DND-41 (cell line): ENCODE data around the gene RHBDF2.

ENCODE experiments used
- ATAC-seq: fragments of 200-7000 bp; cut with Tn5 transposase; 3 replicates; pipeline ENCODE4 v1.9.1; 2021; ENCODE audit warnings: low read depth; ENCODE audit not compliant: insufficient read depth
- DNase-seq: peaks from one replicate; pipeline ENCODE4 v3.0.0-alpha.2; 2020
- H2AFZ ChIP-seq: 2 replicates; pipeline ENCODE4 v1.6.0; 2012; ENCODE audit warnings: low read depth, low read length
- H3K27ac ChIP-seq: 2 replicates; pipeline ENCODE4 v1.5.1; 2012; ENCODE audit warnings: low read length, inconsistent platforms
- H3K27me3 ChIP-seq: fragments of 200-600 bp; sonication (generic); 2 replicates; pipeline ENCODE4 v1.6.0; 2012; ENCODE audit warnings: low read length, mild to moderate bottlenecking, inconsistent platforms; ENCODE audit not compliant: insufficient read depth, poor library complexity
- H3K36me3 ChIP-seq: 2 replicates; pipeline ENCODE4 v1.5.1; 2012; ENCODE audit warnings: low read length, inconsistent platforms; ENCODE audit not compliant: insufficient read depth
- H3K4me1 ChIP-seq: 2 replicates; pipeline ENCODE4 v1.5.1; 2012; ENCODE audit warnings: mild to moderate bottlenecking, low read length; ENCODE audit not compliant: insufficient read depth
- H3K4me2 ChIP-seq: 2 replicates; pipeline ENCODE4 v1.6.0; 2012; ENCODE audit warnings: mild to moderate bottlenecking, moderate library complexity, low read length, inconsistent platforms; ENCODE audit not compliant: insufficient read depth
- H3K4me3 ChIP-seq, 2 experiments: fragments of 200-600 bp in 1 of 2; shearing (Covaris generic) in 1 of 2; 2 replicates each; pipeline ENCODE4 v1.5.1; 2012 to 2016; ENCODE audit warnings: inconsistent platforms in 2 of 2, low read length in 2 of 2, mild to moderate bottlenecking in 2 of 2, low read depth in 1 of 2, moderate library complexity in 1 of 2
- H3K79me2 ChIP-seq: 2 replicates; pipeline ENCODE4 v1.6.0; 2012; ENCODE audit warnings: low read length, inconsistent platforms; ENCODE audit not compliant: insufficient read depth
- H3K9ac ChIP-seq: 2 replicates; pipeline ENCODE4 v1.6.0; 2012; ENCODE audit warnings: low read depth, mild to moderate bottlenecking, inconsistent platforms, low read length, moderate library complexity
- H3K9me3 ChIP-seq: 2 replicates; pipeline ENCODE4 v1.5.1; 2012; ENCODE audit warnings: low read length, moderate library complexity, mild to moderate bottlenecking, inconsistent platforms; ENCODE audit not compliant: insufficient read depth, severe bottlenecking
- H4K20me1 ChIP-seq: 2 replicates; pipeline ENCODE4 v1.6.0; 2012; ENCODE audit warnings: low read length; ENCODE audit not compliant: insufficient read depth
- CTCF ChIP-seq: IDR thresholded peaks from 2 replicates; pipeline ENCODE4 v1.5.1; 2012; ENCODE audit warnings: borderline replicate concordance, low read length, moderate library complexity, mild to moderate bottlenecking; ENCODE audit not compliant: poor library complexity, severe bottlenecking; ENCODE audit errors: extremely low read depth
- EZH2 ChIP-seq: IDR thresholded peaks from 3 replicates; pipeline ENCODE4 v1.6.1; 2012; ENCODE audit warnings: borderline replicate concordance, low read depth, mild to moderate bottlenecking, moderate library complexity, low read length, inconsistent platforms; ENCODE audit not compliant: severe bottlenecking

The RHBDF2 gene

GRCh38 chr17:76434870-76435269 lies 66.4 kb downstream of the RHBDF2 start:
- Histone ChIP-seq H3K36me3 (peaks cover 6% of the 10 kb centered on the region; the same call in 1 of the 2 replicates), H4K20me1 (peaks cover 63% of the 10 kb centered on the region), H3K27ac (no peak overlapping the region), H3K4me2 (no peak overlapping the region), H3K79me2 (peaks cover 93% of the 10 kb centered on the region), H3K4me3 (no peak overlapping the region), H2AFZ (no peak overlapping the region), H3K4me1 (no peaks in the 10 kb centered on the region), H3K27me3 (no peaks in the 10 kb centered on the region), H3K9me3 (no peaks in the 10 kb centered on the region), H3K9ac (no peak overlapping the region)
- DNase-seq, result no peak
- no peak for ATAC-seq
- TF ChIP-seq EZH2 (no peak), CTCF (no peak)

- Histone ChIP-seq H3K36me3 (peaks cover 6% of the 10 kb centered on the region; the same call in 1 of the 2 replicates), H3K9me3 (no peaks in the 10 kb centered on the region), H3K27ac (no peak overlapping the region), H3K9ac (no peak overlapping the region), H3K4me3 (no peak overlapping the region), H3K79me2 (peaks cover 86% of the 10 kb centered on the region), H3K4me2 (no peak overlapping the region), H4K20me1 (peaks cover 56% of the 10 kb centered on the region), H3K27me3 (no peaks in the 10 kb centered on the region), H2AFZ (no peak overlapping the region), H3K4me1 (no peaks in the 10 kb centered on the region)
- DNase-seq, result no peak
- TF ChIP-seq CTCF, result no peak
- TF ChIP-seq EZH2, result no peak
- no peak for ATAC-seq
Observed at GRCh38 chr17:76433693-76434092, 67.5 kb downstream of the RHBDF2 start.

GRCh38 chr17:76432712-76433336 lies 68.4 kb downstream of the RHBDF2 start:
- peaks cover 48% of the 10 kb centered on the region for H4K20me1 ChIP-seq
- DNase-seq (no peak), ATAC-seq (peak; percentile 53; the same call in 1 of the 3 replicates)
- H3K9ac ChIP-seq, result no peak overlapping the region
- H3K27me3 ChIP-seq, result no peaks in the 10 kb centered on the region
- H3K4me1 ChIP-seq, result no peaks in the 10 kb centered on the region
- H3K27ac ChIP-seq, result no peak overlapping the region
- peaks cover 6% of the 10 kb centered on the region; the same call in 1 of the 2 replicates for H3K36me3 ChIP-seq
- no peaks in the 10 kb centered on the region for H3K9me3 ChIP-seq
- H2AFZ ChIP-seq, result no peak overlapping the region
- H3K4me2 ChIP-seq, result no peak overlapping the region
- peaks cover 83% of the 10 kb centered on the region for H3K79me2 ChIP-seq
- no peak overlapping the region for H3K4me3 ChIP-seq
- TF ChIP-seq CTCF, result peak; percentile 63
- TF ChIP-seq EZH2, result no peak

GRCh38 chr17:76432004-76432403 lies 69.2 kb downstream of the RHBDF2 start:
- no peak overlapping the region for H3K9ac ChIP-seq
- H3K4me1 ChIP-seq, result no peaks in the 10 kb centered on the region
- ATAC-seq (no peak), DNase-seq (no peak)
- no peak overlapping the region for H3K4me2 ChIP-seq
- TF ChIP-seq EZH2 (no peak), CTCF (no peak)
- H3K79me2 ChIP-seq, result peaks cover 83% of the 10 kb centered on the region
- H3K9me3 ChIP-seq, result no peaks in the 10 kb centered on the region
- no peak overlapping the region for H2AFZ ChIP-seq
- peaks cover 6% of the 10 kb centered on the region; the same call in 1 of the 2 replicates for H3K36me3 ChIP-seq
- H3K27me3 ChIP-seq, result no peaks in the 10 kb centered on the region
- no peak overlapping the region for H3K27ac ChIP-seq
- no peak overlapping the region for H3K4me3 ChIP-seq
- peaks cover 44% of the 10 kb centered on the region for H4K20me1 ChIP-seq
